HL-60 (cell line): ENCODE results near the gene CES3.
"Not testable (repeated sequence)": the region's sequence is repeated elsewhere in the genome, so short reads cannot be mapped to it uniquely, and the experiment has no call there.

Source experiments
- DNase-seq, 2 experiments: peaks; one replicate each; pipeline ENCODE4 v3.0.0-alpha.2; 2010 to 2020; ENCODE audit warnings: low read depth in 1 of 2, low spot score in 1 of 2
- H3K27ac ChIP-seq: fragments of 250-450 bp; sonication (Bioruptor Pico); replicated peaks from 2 replicates; pipeline ENCODE4 v1.5.1; 2020; ENCODE audit warnings: mild to moderate bottlenecking, moderate library complexity
- H3K27me3 ChIP-seq: fragments of 250-450 bp; sonication (Bioruptor Pico); 2 replicates; pipeline ENCODE4 v1.5.1; 2021; ENCODE audit warnings: mild to moderate bottlenecking, moderate library complexity; ENCODE audit not compliant: insufficient read depth, poor library complexity, severe bottlenecking
- H3K4me3 ChIP-seq: replicated peaks from 2 replicates; pipeline ENCODE4 v1.5.1; 2011; ENCODE audit warnings: mild to moderate bottlenecking, control low read depth, low read length; ENCODE audit not compliant: insufficient read depth
- CTCF ChIP-seq: IDR thresholded peaks from one replicate; pipeline ENCODE4 v1.5.1; 2011; ENCODE audit warnings: low read length, control low read depth, inconsistent platforms; ENCODE audit not compliant: insufficient read depth
- GABPA ChIP-seq: IDR thresholded peaks from 2 replicates; pipeline ENCODE4 v1.6.1; 2012; ENCODE audit warnings: low read depth
- POLR2AphosphoS5 ChIP-seq: IDR thresholded peaks from 2 replicates; pipeline ENCODE4 v1.6.1; 2012; ENCODE audit warnings: low read depth
- REST ChIP-seq: IDR thresholded peaks from 2 replicates; pipeline ENCODE4 v1.6.1; 2012; ENCODE audit warnings: low read depth; ENCODE audit not compliant: insufficient replicate concordance
- SPI1 ChIP-seq: IDR thresholded peaks from 2 replicates; pipeline ENCODE4 v1.6.1; 2012; ENCODE audit warnings: low read depth, mild to moderate bottlenecking, borderline replicate concordance

Gene CES3

GRCh38 chr16:66986559-66986958 is 25.5 kb downstream of the CES3 start:
- H3K27ac ChIP-seq: no peak overlapping the region
- no peaks in the 10 kb centered on the region for H3K27me3 ChIP-seq
- H3K4me3 ChIP-seq: no peak overlapping the region
- no peak for DNase-seq
- TF ChIP-seq GABPA (no peak), SPI1 (no peak), POLR2AphosphoS5 (no peak), REST (no peak), CTCF (no peak)

- TF ChIP-seq GABPA: no peak
- no peak for TF ChIP-seq REST
- no peak for TF ChIP-seq CTCF
- no peak for TF ChIP-seq SPI1
- no peak for TF ChIP-seq POLR2AphosphoS5
- Histone ChIP-seq H3K27ac (no peak within 1 kb of the TSS), H3K27me3 (no peaks in the 10 kb centered on the region), H3K4me3 (no peak within 1 kb of the TSS)
- no peak for DNase-seq
These were observed 27.2 kb downstream of the CES3 start, which contains the start of gene CES4A for GRCh38 chr16:66988197-66988788. CES4A (plus strand) TSS chr16:66988589; CDS start chr16:66988773, 184 bp downstream.

- no peak overlapping the region for H3K27ac ChIP-seq
- no peak for TF ChIP-seq REST
- TF ChIP-seq CTCF: no peak
- no peak for TF ChIP-seq POLR2AphosphoS5
- no peak for TF ChIP-seq SPI1
- no peak for TF ChIP-seq GABPA
- H3K4me3 ChIP-seq: no peak overlapping the region
- no peak for DNase-seq
- no peaks in the 10 kb centered on the region for H3K27me3 ChIP-seq
These were observed 30.5 kb downstream of the CES3 start for GRCh38 chr16:66991545-66992077.

GRCh38 chr16:66993558-66993957 is 32.5 kb downstream of the CES3 start:
- not testable (repeated sequence) for DNase-seq, H3K4me3 ChIP-seq, H3K27ac ChIP-seq, H3K27me3 ChIP-seq
